Heart left ventricle (tissue), 13 donors: ENCODE measurements around the gene TTC7B.

ENCODE experiments used
- CTCF ChIP-seq, 12 donors: fragments of 200-600 bp; sonication (generic) in 4 of 12; IDR thresholded peaks; one replicate each; pipeline versions ENCODE4 v1.5.0 to v1.8.0; 2018 to 2022; ENCODE audit warnings: antibody characterized with exemption in 12 of 12, mild to moderate bottlenecking in 5 of 12
- POLR2A ChIP-seq, 2 donors: fragments of 450-650 bp; IDR thresholded peaks; one replicate each; pipeline ENCODE4 v1.6.1; 2017; ENCODE audit warnings: antibody characterized with exemption in 2 of 2, mild to moderate bottlenecking in 2 of 2, moderate library complexity in 2 of 2
- donor health status: ischemic (EF 13 %, LVEDD 7.1; RV severe dilation, severe dysfunction).
- donor health status: DM: no; HTN: yes; CAD: no.
- donor health status: DM: no; HTN: no; CAD: no.
- donor health status: ischemic (EF 25% LVEDD 6.9; RV normal size, moderate dysfunction).
- donor health status: ischemic (EF 25% LVEDD 5.7; RV mildly dilated, moderate dysfunction).
- donor health status: ischemic (EF 35%, LVEDD 5.7; RV mildly dilated, moderate dysfunction).
- donor health status: nonischemic (EF 11% LVEDD 7.7; RV severe dilation, severe dysfunction).
- donor health status: DM: yes; HTN: yes; CAD: no.
- donor health status: PGD.
- donor health status: ischemic (EF 29% LVEDD 5.4; RV normal size, mild dysfunction).
- donor health status: nonischemic (EF 23%, LVEDD 6.1; RV moderate dilation, normal function).

DNA sequence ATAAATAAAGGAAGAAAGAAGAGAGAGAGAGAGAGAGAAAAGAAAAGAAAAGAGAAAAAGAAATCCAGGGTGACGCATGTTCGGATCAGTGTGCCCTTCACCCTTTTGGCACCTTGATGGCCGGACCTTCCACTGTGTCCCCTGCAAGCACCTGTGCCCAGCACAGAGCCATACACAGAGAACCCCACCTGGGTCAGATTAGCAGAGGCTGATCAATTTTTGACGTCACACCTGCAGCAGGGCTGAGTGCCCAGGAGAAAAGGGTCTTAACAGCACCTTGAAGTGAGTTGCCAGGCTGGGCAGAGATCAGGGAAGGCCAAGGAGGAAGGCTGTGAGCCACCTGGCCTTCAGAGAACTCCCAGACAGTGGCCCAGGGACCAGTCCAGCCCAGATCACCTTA lies 305.0 kb downstream of the TTC7B start:
- TF ChIP-seq CTCF (IDR thresholded peaks at IDR 0.05) (no peak), POLR2A (IDR thresholded peaks at IDR 0.05) (no peak)
